ENCODE results near the gene C17orf100.
"Not testable (repeated sequence)": the region's sequence is repeated elsewhere in the genome, so short reads cannot be mapped to it uniquely, and the experiment has no call there.

The C17orf100 gene

DNA sequence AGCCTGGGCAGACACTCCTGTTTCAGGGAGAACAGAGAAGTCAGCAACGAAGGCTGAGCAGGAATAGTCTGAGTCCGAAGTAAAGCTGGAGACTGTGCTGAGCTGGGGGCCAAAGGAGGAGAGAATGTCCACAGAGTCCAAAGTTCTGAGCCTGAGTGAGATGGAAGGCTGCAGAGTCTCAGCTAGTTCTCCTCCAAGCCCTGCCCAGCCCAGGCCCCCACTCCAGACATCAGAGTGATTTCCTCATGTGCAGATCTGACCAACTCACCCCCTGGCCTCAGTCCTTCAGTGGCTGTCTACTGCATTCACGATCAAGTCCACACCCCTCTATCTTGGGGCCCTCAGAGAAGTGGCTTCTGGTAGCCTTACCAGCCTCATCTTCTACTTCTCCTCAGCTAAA is 40.0 kb downstream of the C17orf100 start:
- Histone ChIP-seq H3K4me2 (ENCODE audit: low read depth, low read length, poor library complexity, severe bottlenecking) (no peak overlapping the region), H3K9me2 (replicated peaks; ENCODE audit: low read depth, low read length) (no peaks in the 10 kb centered on the region), H3K4me3 (ENCODE audit: low read length, poor library complexity, severe bottlenecking) (no peak overlapping the region), H4K20me1 (ENCODE audit: insufficient read depth, low read length, poor library complexity, severe bottlenecking) (no peaks in the 10 kb centered on the region), H3K79me2 (ENCODE audit: insufficient read depth, low read length) (no peaks in the 10 kb centered on the region), H3K4me1 (ENCODE audit: insufficient read depth, low read length, poor library complexity, severe bottlenecking) (no peaks in the 10 kb centered on the region), H3K9me3 (ENCODE audit: insufficient read depth, low read depth, low read length) (no peaks in the 10 kb centered on the region), H3K9ac (ENCODE audit: low read depth, low read length, poor library complexity, severe bottlenecking) (no peak overlapping the region), H2AFZ (ENCODE audit: low read length) (no peak overlapping the region), H3K27me3 (ENCODE audit: insufficient read depth, low read length, poor library complexity, severe bottlenecking) (no peaks in the 10 kb centered on the region), H3F3A (ENCODE audit: low read depth) (no peaks in the 10 kb centered on the region), H3K36me3 (ENCODE audit: insufficient read depth, low read length) (no peaks in the 10 kb centered on the region)
- TF ChIP-seq, protein P1, sequence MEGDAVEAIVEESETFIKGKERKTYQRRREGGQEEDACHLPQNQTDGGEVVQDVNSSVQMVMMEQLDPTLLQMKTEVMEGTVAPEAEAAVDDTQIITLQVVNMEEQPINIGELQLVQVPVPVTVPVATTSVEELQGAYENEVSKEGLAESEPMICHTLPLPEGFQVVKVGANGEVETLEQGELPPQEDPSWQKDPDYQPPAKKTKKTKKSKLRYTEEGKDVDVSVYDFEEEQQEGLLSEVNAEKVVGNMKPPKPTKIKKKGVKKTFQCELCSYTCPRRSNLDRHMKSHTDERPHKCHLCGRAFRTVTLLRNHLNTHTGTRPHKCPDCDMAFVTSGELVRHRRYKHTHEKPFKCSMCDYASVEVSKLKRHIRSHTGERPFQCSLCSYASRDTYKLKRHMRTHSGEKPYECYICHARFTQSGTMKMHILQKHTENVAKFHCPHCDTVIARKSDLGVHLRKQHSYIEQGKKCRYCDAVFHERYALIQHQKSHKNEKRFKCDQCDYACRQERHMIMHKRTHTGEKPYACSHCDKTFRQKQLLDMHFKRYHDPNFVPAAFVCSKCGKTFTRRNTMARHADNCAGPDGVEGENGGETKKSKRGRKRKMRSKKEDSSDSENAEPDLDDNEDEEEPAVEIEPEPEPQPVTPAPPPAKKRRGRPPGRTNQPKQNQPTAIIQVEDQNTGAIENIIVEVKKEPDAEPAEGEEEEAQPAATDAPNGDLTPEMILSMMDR (conservative IDR thresholded peaks at IDR 0.05; ENCODE audit: low read length), result no peak
- no peak for TF ChIP-seq EZH2phosphoT487 (IDR thresholded peaks at IDR 0.05; ENCODE audit: borderline replicate concordance)

DNA sequence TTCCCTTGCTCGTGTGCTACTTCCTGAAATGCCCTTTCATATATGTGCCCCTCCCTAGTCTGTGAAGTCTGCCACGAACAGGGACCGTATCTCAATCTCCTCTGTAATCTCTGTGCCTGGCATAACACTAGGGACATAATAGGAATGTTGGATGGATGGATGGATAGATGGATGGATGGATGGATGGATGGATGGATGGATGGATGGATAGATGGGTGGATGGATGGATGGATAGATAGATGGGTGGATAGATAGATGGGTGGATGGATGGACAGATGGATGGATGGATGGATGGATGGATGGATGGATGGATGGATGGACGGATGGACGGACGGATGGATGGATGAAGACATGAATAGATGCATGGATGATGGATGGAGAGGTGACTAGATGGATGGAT is 40.4 kb downstream of the C17orf100 start:
- H3K4me2 ChIP-seq (ENCODE audit: low read depth, low read length, poor library complexity, severe bottlenecking); H2AFZ ChIP-seq (ENCODE audit: low read length); H3K9me2 ChIP-seq (replicated peaks; ENCODE audit: low read depth, low read length); H3K79me2 ChIP-seq (ENCODE audit: insufficient read depth, low read length); H3F3A ChIP-seq (ENCODE audit: low read depth); H3K4me3 ChIP-seq (ENCODE audit: low read length, poor library complexity, severe bottlenecking); H3K27me3 ChIP-seq (ENCODE audit: insufficient read depth, low read length, poor library complexity, severe bottlenecking); H4K20me1 ChIP-seq (ENCODE audit: insufficient read depth, low read length, poor library complexity, severe bottlenecking); H3K4me1 ChIP-seq (ENCODE audit: insufficient read depth, low read length, poor library complexity, severe bottlenecking); H3K9me3 ChIP-seq (ENCODE audit: insufficient read depth, low read depth, low read length); H3K9ac ChIP-seq (ENCODE audit: low read depth, low read length, poor library complexity, severe bottlenecking); H3K36me3 ChIP-seq (ENCODE audit: insufficient read depth, low read length): not testable (repeated sequence)

DNA sequence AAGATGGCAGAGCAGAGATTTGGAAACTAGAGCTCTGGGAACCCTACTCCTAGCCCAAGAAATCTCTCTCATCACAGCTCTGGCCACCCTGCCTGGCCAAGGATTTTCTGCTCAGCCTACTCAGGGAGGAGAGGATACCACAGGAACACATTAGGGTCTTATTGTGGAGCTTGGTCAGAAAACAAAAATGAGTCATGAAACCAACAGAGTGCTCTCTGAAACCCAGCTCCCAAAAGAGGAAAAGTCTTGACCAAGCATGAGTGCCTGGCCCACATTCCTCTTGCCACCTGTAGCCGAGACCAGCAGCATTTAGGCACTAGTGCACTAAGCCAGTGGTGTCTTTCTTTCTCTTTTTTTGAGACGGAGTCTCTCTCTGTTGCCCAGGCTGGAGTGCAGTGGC is 43.5 kb downstream of the C17orf100 start:
- TF ChIP-seq EZH2phosphoT487 (IDR thresholded peaks at IDR 0.05; ENCODE audit: borderline replicate concordance), result no peak
- TF ChIP-seq, protein P1 (conservative IDR thresholded peaks at IDR 0.05; ENCODE audit: low read length), result no peak
- Histone ChIP-seq H4K20me1 (ENCODE audit: insufficient read depth, low read length, poor library complexity, severe bottlenecking) (no peaks in the 10 kb centered on the region), H3K9ac (ENCODE audit: low read depth, low read length, poor library complexity, severe bottlenecking) (no peak overlapping the region), H3K27me3 (ENCODE audit: insufficient read depth, low read length, poor library complexity, severe bottlenecking) (no peaks in the 10 kb centered on the region), H3F3A (ENCODE audit: low read depth) (no peaks in the 10 kb centered on the region), H3K4me2 (ENCODE audit: low read depth, low read length, poor library complexity, severe bottlenecking) (no peak overlapping the region), H3K9me3 (ENCODE audit: insufficient read depth, low read depth, low read length) (no peaks in the 10 kb centered on the region), H3K4me1 (ENCODE audit: insufficient read depth, low read length, poor library complexity, severe bottlenecking) (no peaks in the 10 kb centered on the region), H2AFZ (ENCODE audit: low read length) (no peak overlapping the region), H3K79me2 (ENCODE audit: insufficient read depth, low read length) (no peaks in the 10 kb centered on the region), H3K4me3 (ENCODE audit: low read length, poor library complexity, severe bottlenecking) (no peak overlapping the region), H3K36me3 (ENCODE audit: insufficient read depth, low read length) (no peaks in the 10 kb centered on the region), H3K9me2 (replicated peaks; ENCODE audit: low read depth, low read length) (no peaks in the 10 kb centered on the region)

DNA sequence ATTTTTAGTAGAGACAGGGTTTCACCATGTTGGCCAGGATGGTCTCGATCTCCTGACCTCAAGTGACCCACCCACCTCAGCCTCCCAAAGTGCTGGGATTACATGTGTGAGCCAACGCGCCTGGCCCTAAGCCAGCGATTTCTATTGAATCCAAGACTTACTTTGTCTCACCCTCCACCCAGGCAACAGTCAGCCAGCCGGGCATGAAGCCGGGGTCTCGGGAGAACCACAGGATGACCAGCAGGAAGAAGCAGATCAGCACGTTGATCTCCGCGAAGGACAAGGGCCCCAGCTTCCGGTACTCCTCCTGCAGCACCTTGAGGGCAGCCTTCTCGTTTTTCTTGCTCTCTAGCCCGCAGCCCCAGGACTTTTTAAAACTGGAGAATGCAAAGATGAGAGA is 44.0 kb downstream of the C17orf100 start:
- no peaks in the 10 kb centered on the region for H3K79me2 ChIP-seq (ENCODE audit: insufficient read depth, low read length)
- TF ChIP-seq EZH2phosphoT487 (IDR thresholded peaks at IDR 0.05; ENCODE audit: borderline replicate concordance), result no peak
- TF ChIP-seq, protein P1 (conservative IDR thresholded peaks at IDR 0.05; ENCODE audit: low read length), result no peak
- H3K36me3 ChIP-seq (ENCODE audit: insufficient read depth, low read length), result no peaks in the 10 kb centered on the region
- no peaks in the 10 kb centered on the region for H3F3A ChIP-seq (ENCODE audit: low read depth)
- no peaks in the 10 kb centered on the region for H3K9me2 ChIP-seq (replicated peaks; ENCODE audit: low read depth, low read length)
- H3K4me3 ChIP-seq (ENCODE audit: low read length, poor library complexity, severe bottlenecking), result no peak overlapping the region
- H3K4me2 ChIP-seq (ENCODE audit: low read depth, low read length, poor library complexity, severe bottlenecking), result no peak overlapping the region
- no peaks in the 10 kb centered on the region for H4K20me1 ChIP-seq (ENCODE audit: insufficient read depth, low read length, poor library complexity, severe bottlenecking)
- H3K9me3 ChIP-seq (ENCODE audit: insufficient read depth, low read depth, low read length), result no peaks in the 10 kb centered on the region
- no peak overlapping the region for H2AFZ ChIP-seq (ENCODE audit: low read length)
- H3K9ac ChIP-seq (ENCODE audit: low read depth, low read length, poor library complexity, severe bottlenecking), result no peak overlapping the region
- H3K4me1 ChIP-seq (ENCODE audit: insufficient read depth, low read length, poor library complexity, severe bottlenecking), result no peaks in the 10 kb centered on the region
- H3K27me3 ChIP-seq (ENCODE audit: insufficient read depth, low read length, poor library complexity, severe bottlenecking), result no peaks in the 10 kb centered on the region
